Liver (tissue), 3 donors: Measurements from ENCODE around the gene ZNF785.

Source experiments
- ATF3 ChIP-seq: IDR thresholded peaks from 2 replicates; pipeline ENCODE4 v1.6.1; 2016; ENCODE audit warnings: antibody characterized with exemption
- EGR1 ChIP-seq, 2 donors: IDR thresholded peaks; 2 replicates each; pipeline ENCODE4 v1.6.1; 2016 to 2018; ENCODE audit warnings: antibody characterized with exemption in 2 of 2, low read depth in 2 of 2
- FOXA1 ChIP-seq: IDR thresholded peaks from 2 replicates; pipeline ENCODE4 v1.6.1; 2016; ENCODE audit warnings: antibody characterized with exemption
- GABPA ChIP-seq, 2 donors: IDR thresholded peaks in 1 of 2; conservative IDR thresholded peaks in 1 of 2; 2 replicates each; pipeline ENCODE4 v1.6.1; 2016; ENCODE audit warnings: antibody characterized with exemption in 2 of 2, mild to moderate bottlenecking in 1 of 2, moderate library complexity in 1 of 2
- HNF4A ChIP-seq, 2 donors: conservative IDR thresholded peaks; 2 replicates each; pipeline ENCODE4 v1.6.1; 2016; ENCODE audit warnings: antibody characterized with exemption in 2 of 2, mild to moderate bottlenecking in 2 of 2
- JUND ChIP-seq, 2 donors: IDR thresholded peaks; 2 replicates each; pipeline ENCODE4 v1.6.1; 2016; ENCODE audit warnings: antibody characterized with exemption in 2 of 2
- RAD21 ChIP-seq, 2 donors: IDR thresholded peaks; 2 replicates each; pipeline ENCODE4 v1.6.1; 2016; ENCODE audit warnings: antibody characterized with exemption in 2 of 2, mild to moderate bottlenecking in 2 of 2
- REST ChIP-seq: IDR thresholded peaks from 2 replicates; pipeline ENCODE4 v1.6.1; 2016; ENCODE audit warnings: antibody characterized with exemption, mild to moderate bottlenecking
- SP1 ChIP-seq: IDR thresholded peaks from 2 replicates; pipeline ENCODE4 v1.6.1; 2018; ENCODE audit warnings: antibody characterized with exemption, mild to moderate bottlenecking
- TAF1 ChIP-seq: conservative IDR thresholded peaks from 2 replicates; pipeline ENCODE4 v1.6.1; 2016; ENCODE audit warnings: antibody characterized with exemption, mild to moderate bottlenecking
- TF ChIP-seq, protein P1 (sequence below): fragments of 150-350 bp; IDR thresholded peaks from 2 replicates; pipeline ENCODE4 v1.5.1; 2017; ENCODE audit warnings: improper control_type of control experiment, low read depth, low read length; ENCODE audit not compliant: missing input control
- TF ChIP-seq, protein P2 (sequence below): IDR thresholded peaks from 2 replicates; pipeline ENCODE4 v1.6.1; 2016; ENCODE audit warnings: antibody characterized with exemption
- TF ChIP-seq, protein P3 (sequence below): IDR thresholded peaks from 2 replicates; pipeline ENCODE4 v1.6.1; 2016; ENCODE audit warnings: antibody characterized with exemption
- donor health status: healthy.
- donor health status: healthy.

- TF ChIP-seq, protein P1, sequence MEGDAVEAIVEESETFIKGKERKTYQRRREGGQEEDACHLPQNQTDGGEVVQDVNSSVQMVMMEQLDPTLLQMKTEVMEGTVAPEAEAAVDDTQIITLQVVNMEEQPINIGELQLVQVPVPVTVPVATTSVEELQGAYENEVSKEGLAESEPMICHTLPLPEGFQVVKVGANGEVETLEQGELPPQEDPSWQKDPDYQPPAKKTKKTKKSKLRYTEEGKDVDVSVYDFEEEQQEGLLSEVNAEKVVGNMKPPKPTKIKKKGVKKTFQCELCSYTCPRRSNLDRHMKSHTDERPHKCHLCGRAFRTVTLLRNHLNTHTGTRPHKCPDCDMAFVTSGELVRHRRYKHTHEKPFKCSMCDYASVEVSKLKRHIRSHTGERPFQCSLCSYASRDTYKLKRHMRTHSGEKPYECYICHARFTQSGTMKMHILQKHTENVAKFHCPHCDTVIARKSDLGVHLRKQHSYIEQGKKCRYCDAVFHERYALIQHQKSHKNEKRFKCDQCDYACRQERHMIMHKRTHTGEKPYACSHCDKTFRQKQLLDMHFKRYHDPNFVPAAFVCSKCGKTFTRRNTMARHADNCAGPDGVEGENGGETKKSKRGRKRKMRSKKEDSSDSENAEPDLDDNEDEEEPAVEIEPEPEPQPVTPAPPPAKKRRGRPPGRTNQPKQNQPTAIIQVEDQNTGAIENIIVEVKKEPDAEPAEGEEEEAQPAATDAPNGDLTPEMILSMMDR = no peak
- TF ChIP-seq, protein P2, sequence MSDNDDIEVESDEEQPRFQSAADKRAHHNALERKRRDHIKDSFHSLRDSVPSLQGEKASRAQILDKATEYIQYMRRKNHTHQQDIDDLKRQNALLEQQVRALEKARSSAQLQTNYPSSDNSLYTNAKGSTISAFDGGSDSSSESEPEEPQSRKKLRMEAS = no peak
- no peak for TF ChIP-seq TAF1
- no peak for TF ChIP-seq SP1
- TF ChIP-seq REST = no peak
- no peak for TF ChIP-seq EGR1 (IDR thresholded peaks at IDR 0.05; ENCODE audit: low read depth in 2 of 2)
- TF ChIP-seq RAD21 (IDR thresholded peaks at IDR 0.05) = no peak
- TF ChIP-seq, protein P3, sequence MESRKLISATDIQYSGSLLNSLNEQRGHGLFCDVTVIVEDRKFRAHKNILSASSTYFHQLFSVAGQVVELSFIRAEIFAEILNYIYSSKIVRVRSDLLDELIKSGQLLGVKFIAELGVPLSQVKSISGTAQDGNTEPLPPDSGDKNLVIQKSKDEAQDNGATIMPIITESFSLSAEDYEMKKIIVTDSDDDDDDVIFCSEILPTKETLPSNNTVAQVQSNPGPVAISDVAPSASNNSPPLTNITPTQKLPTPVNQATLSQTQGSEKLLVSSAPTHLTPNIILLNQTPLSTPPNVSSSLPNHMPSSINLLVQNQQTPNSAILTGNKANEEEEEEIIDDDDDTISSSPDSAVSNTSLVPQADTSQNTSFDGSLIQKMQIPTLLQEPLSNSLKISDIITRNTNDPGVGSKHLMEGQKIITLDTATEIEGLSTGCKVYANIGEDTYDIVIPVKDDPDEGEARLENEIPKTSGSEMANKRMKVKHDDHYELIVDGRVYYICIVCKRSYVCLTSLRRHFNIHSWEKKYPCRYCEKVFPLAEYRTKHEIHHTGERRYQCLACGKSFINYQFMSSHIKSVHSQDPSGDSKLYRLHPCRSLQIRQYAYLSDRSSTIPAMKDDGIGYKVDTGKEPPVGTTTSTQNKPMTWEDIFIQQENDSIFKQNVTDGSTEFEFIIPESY = no peak
- TF ChIP-seq HNF4A (conservative IDR thresholded peaks at IDR 0.05) = no peak
- TF ChIP-seq FOXA1 = no peak
- TF ChIP-seq JUND (IDR thresholded peaks at IDR 0.05) = no peak
- no peak for TF ChIP-seq ATF3
- no peak for TF ChIP-seq GABPA (IDR thresholded peaks at IDR 0.05 in 1 of 2, conservative IDR thresholded peaks at IDR 0.05 in 1 of 2)
These were observed 23.5 kb downstream of the ZNF785 start for GRCh38 chr16:30562021-30562420.
